ENCODE measurements around the gene CD14.
"Not testable (repeated sequence)": the region's sequence is repeated elsewhere in the genome, so short reads cannot be mapped to it uniquely, and the experiment has no call there.

GRCh38 chr5:140603446-140603698 lies 29.6 kb downstream of the CD14 start:
- not testable (repeated sequence) for TF ChIP-seq POLR2A, CTCF (IDR thresholded peaks at IDR 0.05)
